GM23338 (cell line): Measurements from ENCODE around the gene DDX18. TPM values are rescaled to one million over a fixed set of nuclear protein-coding genes. Genes with fewer than 3 reads are reported as not detected.

Experiments used
- ATAC-seq: fragments of 200-7000 bp; cut with Tn5 transposase; 3 replicates; pipeline ENCODE4 v1.9.1; 2020
- DNase-seq: peaks from one replicate; pipeline ENCODE4 v3.0.0-alpha.2; 2015; ENCODE audit warnings: low spot score
- H2AFZ ChIP-seq: fragments of 200-600 bp; sonication (generic); 2 replicates; pipeline ENCODE4 v1.8.0; 2016; ENCODE audit warnings: antibody characterized with exemption, mild to moderate bottlenecking, moderate library complexity
- H3F3A ChIP-seq: fragments of 200-600 bp; sonication (generic); replicated peaks from 2 replicates; pipeline ENCODE4 v1.8.0; 2017; ENCODE audit warnings: antibody characterized with exemption, mixed run types, low read depth
- H3K27ac ChIP-seq: fragments of 200-600 bp; sonication (generic); 2 replicates; pipeline ENCODE4 v1.6.1; 2016; ENCODE audit warnings: low read depth
- H3K27me3 ChIP-seq: fragments of 200-600 bp; sonication (generic); 2 replicates; pipeline ENCODE4 v1.8.0; 2016; ENCODE audit warnings: mild to moderate bottlenecking, mixed run types, moderate library complexity; ENCODE audit not compliant: insufficient read depth
- H3K36me3 ChIP-seq: fragments of 200-600 bp; sonication (generic); 2 replicates; pipeline ENCODE4 v1.8.0; 2016; ENCODE audit warnings: mild to moderate bottlenecking; ENCODE audit not compliant: insufficient read depth
- H3K4me1 ChIP-seq: fragments of 200-600 bp; sonication (generic); 2 replicates; pipeline ENCODE4 v1.8.0; 2016; ENCODE audit warnings: mild to moderate bottlenecking, moderate library complexity; ENCODE audit not compliant: insufficient read depth
- H3K4me2 ChIP-seq: fragments of 200-600 bp; sonication (generic); 2 replicates; pipeline ENCODE4 v1.7.1; 2017; ENCODE audit warnings: mixed run types
- H3K4me3 ChIP-seq: fragments of 200-600 bp; sonication (generic); 2 replicates; pipeline ENCODE4 v1.6.1; 2016; ENCODE audit warnings: mixed run types
- H3K79me2 ChIP-seq: fragments of 200-600 bp; sonication (generic); replicated peaks from 2 replicates; pipeline ENCODE4 v1.8.0; 2017; ENCODE audit warnings: mild to moderate bottlenecking; ENCODE audit not compliant: insufficient read depth
- H3K9me2 ChIP-seq: fragments of 200-600 bp; sonication (generic); 2 replicates; pipeline ENCODE4 v1.8.0; 2017; ENCODE audit not compliant: insufficient read depth
- H4K20me1 ChIP-seq: fragments of 200-600 bp; sonication (generic); replicated peaks from 2 replicates; pipeline ENCODE4 v1.8.0; 2017; ENCODE audit warnings: mild to moderate bottlenecking; ENCODE audit not compliant: insufficient read depth
- H3K27ac Mint-ChIP-seq: 2 replicates; pipeline ENCODE4 v1.8.0; 2020; ENCODE audit warnings: inconsistent platforms, mild to moderate bottlenecking, moderate library complexity, mixed read lengths
- H3K27me3 Mint-ChIP-seq: 3 replicates; pipeline ENCODE4 v1.8.0; 2022; ENCODE audit warnings: low read depth, mild to moderate bottlenecking, moderate library complexity, mixed read lengths, inconsistent platforms; ENCODE audit not compliant: insufficient read depth, poor library complexity
- H3K36me3 Mint-ChIP-seq: 3 replicates; pipeline ENCODE4 v1.8.0; 2021; ENCODE audit warnings: low read depth, mild to moderate bottlenecking, inconsistent platforms, moderate library complexity, mixed read lengths
- H3K4me1 Mint-ChIP-seq: 3 replicates; pipeline ENCODE4 v1.8.0; 2020; ENCODE audit warnings: mild to moderate bottlenecking, inconsistent platforms, mixed read lengths
- H3K4me3 Mint-ChIP-seq: 3 replicates; pipeline ENCODE4 v1.8.0; 2021; ENCODE audit warnings: moderate library complexity, mild to moderate bottlenecking, inconsistent platforms, mixed read lengths
- H3K9me3 Mint-ChIP-seq: 3 replicates; pipeline ENCODE4 v1.8.0; 2020; ENCODE audit warnings: moderate library complexity, mild to moderate bottlenecking, inconsistent platforms, mixed read lengths
- CREB1 ChIP-seq: fragments of 250-450 bp; sonication (Bioruptor Pico); IDR thresholded peaks from 2 replicates; pipeline ENCODE4 v1.5.0; 2020; ENCODE audit warnings: low read depth, mild to moderate bottlenecking, moderate library complexity
- CTCF ChIP-seq, 2 experiments: fragments of 200-600 bp in 1 of 2; sonication (generic) in 1 of 2; conservative IDR thresholded peaks; 2 replicates each; pipeline versions ENCODE4 v1.5.1 to v1.6.1; 2016 to 2017; ENCODE audit warnings: antibody characterized with exemption in 2 of 2, low read depth in 2 of 2, mild to moderate bottlenecking in 2 of 2, moderate library complexity in 1 of 2
- EZH2 ChIP-seq: fragments of 200-600 bp; sonication (generic); IDR thresholded peaks from one replicate; pipeline ENCODE4 v1.8.0; 2017; ENCODE audit warnings: antibody characterized with exemption, mild to moderate bottlenecking, low read depth; ENCODE audit not compliant: unreplicated experiment
- EZH2phosphoT487 ChIP-seq: fragments of 200-600 bp; sonication (generic); IDR thresholded peaks from one replicate; pipeline ENCODE4 v1.8.1; 2018; ENCODE audit warnings: antibody characterized with exemption; ENCODE audit not compliant: unreplicated experiment
- JUNB ChIP-seq: IDR thresholded peaks from one replicate; pipeline ENCODE4 v1.6.1; 2016; ENCODE audit warnings: antibody characterized with exemption; ENCODE audit not compliant: unreplicated experiment
- NANOG ChIP-seq: IDR thresholded peaks from 2 replicates; pipeline ENCODE4 v1.6.1; 2016; ENCODE audit warnings: antibody characterized with exemption, borderline replicate concordance
- POLR2AphosphoS5 ChIP-seq: IDR thresholded peaks from 2 replicates; pipeline ENCODE4 v1.6.1; 2016; ENCODE audit warnings: antibody characterized with exemption, low read depth
- REST ChIP-seq: IDR thresholded peaks from one replicate; pipeline ENCODE4 v1.6.1; 2018; ENCODE audit warnings: antibody characterized with exemption; ENCODE audit not compliant: unreplicated experiment
- STAT1 ChIP-seq: IDR thresholded peaks from one replicate; pipeline ENCODE4 v1.6.1; 2016; ENCODE audit warnings: antibody characterized with exemption; ENCODE audit not compliant: unreplicated experiment
- ZNF114 ChIP-seq: fragments of 250-450 bp; sonication (Bioruptor Pico); IDR thresholded peaks from 2 replicates; pipeline ENCODE4 v1.5.0; 2020; ENCODE audit warnings: mild to moderate bottlenecking, moderate library complexity
- ZNF331 ChIP-seq: fragments of 250-450 bp; sonication (Bioruptor Pico); IDR thresholded peaks from 2 replicates; pipeline ENCODE4 v1.5.0; 2020; ENCODE audit warnings: low read depth, mild to moderate bottlenecking, moderate library complexity
- polyA plus RNA-seq: library from polyadenylated mRNA; unstranded; fragments of >200 nt; fragmentation: Nextera tagmentation; extraction: Ambion mirVana; gene quantifications from 2 replicates; pipeline ENCODE4 v1.2.1, GENCODE V29; 2016
- total RNA-seq: library from RNA; depleted of rRNA; stranded (reverse); fragments of >200 nt; shearing (Covaris generic); gene quantifications from 2 replicates; pipeline ENCODE4 v1.2.3, GENCODE V29; 2014
- TF ChIP-seq, protein P1 (sequence below): fragments of 250-450 bp; sonication (Bioruptor Pico); IDR thresholded peaks from 2 replicates; pipeline ENCODE4 v1.5.0; 2020; ENCODE audit warnings: mild to moderate bottlenecking, moderate library complexity
- TF ChIP-seq, protein P2 (sequence below): IDR thresholded peaks from 2 replicates; pipeline ENCODE4 v1.6.1; 2016; ENCODE audit warnings: antibody characterized with exemption

Gene DDX18
- total and polyA plus RNA-seq, 2 experiments from 2014 or later, result 102 to 169 TPM

DNA sequence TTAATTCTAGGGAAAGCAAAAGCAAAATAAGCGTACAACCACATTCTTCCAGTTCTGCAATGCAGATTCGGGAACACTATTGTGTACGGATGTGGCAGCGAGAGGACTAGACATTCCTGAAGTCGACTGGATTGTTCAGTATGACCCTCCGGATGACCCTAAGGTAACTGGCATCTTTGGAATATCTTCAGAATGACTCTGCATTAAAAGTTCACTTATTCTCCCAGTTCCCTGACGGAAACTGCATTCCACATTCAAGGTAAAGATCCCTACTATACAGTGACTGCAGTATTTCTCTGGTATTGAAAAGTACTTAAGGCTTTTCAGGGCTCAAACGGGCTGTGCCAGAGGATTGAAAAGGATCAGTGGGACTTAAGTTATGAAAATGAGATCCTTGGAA, 10.9 kb downstream of the DDX18 start:
- DNase-seq (no peak), ATAC-seq (no peak)
- H4K20me1 ChIP-seq, result peaks cover 19% of the 10 kb centered on the region
- H3F3A ChIP-seq, result no peaks in the 10 kb centered on the region
- no peak overlapping the region for H3K27ac ChIP-seq
- no peaks in the 10 kb centered on the region for H3K4me1 ChIP-seq
- H3K9me3 Mint-ChIP-seq, result no peaks in the 10 kb centered on the region
- no peak overlapping the region for H2AFZ ChIP-seq
- TF ChIP-seq CREB1 (CRISPR knock-in tag) (no peak), ZNF331 (CRISPR knock-in tag) (no peak), STAT1 (no peak), CTCF (conservative IDR thresholded peaks at IDR 0.05; ENCODE audit: low read depth in 2 of 2) (no peak), JUNB (no peak), EZH2 (no peak), POLR2AphosphoS5 (no peak), REST (no peak), ZNF114 (no peak), EZH2phosphoT487 (no peak), NANOG (no peak)
- TF ChIP-seq, protein P1, sequence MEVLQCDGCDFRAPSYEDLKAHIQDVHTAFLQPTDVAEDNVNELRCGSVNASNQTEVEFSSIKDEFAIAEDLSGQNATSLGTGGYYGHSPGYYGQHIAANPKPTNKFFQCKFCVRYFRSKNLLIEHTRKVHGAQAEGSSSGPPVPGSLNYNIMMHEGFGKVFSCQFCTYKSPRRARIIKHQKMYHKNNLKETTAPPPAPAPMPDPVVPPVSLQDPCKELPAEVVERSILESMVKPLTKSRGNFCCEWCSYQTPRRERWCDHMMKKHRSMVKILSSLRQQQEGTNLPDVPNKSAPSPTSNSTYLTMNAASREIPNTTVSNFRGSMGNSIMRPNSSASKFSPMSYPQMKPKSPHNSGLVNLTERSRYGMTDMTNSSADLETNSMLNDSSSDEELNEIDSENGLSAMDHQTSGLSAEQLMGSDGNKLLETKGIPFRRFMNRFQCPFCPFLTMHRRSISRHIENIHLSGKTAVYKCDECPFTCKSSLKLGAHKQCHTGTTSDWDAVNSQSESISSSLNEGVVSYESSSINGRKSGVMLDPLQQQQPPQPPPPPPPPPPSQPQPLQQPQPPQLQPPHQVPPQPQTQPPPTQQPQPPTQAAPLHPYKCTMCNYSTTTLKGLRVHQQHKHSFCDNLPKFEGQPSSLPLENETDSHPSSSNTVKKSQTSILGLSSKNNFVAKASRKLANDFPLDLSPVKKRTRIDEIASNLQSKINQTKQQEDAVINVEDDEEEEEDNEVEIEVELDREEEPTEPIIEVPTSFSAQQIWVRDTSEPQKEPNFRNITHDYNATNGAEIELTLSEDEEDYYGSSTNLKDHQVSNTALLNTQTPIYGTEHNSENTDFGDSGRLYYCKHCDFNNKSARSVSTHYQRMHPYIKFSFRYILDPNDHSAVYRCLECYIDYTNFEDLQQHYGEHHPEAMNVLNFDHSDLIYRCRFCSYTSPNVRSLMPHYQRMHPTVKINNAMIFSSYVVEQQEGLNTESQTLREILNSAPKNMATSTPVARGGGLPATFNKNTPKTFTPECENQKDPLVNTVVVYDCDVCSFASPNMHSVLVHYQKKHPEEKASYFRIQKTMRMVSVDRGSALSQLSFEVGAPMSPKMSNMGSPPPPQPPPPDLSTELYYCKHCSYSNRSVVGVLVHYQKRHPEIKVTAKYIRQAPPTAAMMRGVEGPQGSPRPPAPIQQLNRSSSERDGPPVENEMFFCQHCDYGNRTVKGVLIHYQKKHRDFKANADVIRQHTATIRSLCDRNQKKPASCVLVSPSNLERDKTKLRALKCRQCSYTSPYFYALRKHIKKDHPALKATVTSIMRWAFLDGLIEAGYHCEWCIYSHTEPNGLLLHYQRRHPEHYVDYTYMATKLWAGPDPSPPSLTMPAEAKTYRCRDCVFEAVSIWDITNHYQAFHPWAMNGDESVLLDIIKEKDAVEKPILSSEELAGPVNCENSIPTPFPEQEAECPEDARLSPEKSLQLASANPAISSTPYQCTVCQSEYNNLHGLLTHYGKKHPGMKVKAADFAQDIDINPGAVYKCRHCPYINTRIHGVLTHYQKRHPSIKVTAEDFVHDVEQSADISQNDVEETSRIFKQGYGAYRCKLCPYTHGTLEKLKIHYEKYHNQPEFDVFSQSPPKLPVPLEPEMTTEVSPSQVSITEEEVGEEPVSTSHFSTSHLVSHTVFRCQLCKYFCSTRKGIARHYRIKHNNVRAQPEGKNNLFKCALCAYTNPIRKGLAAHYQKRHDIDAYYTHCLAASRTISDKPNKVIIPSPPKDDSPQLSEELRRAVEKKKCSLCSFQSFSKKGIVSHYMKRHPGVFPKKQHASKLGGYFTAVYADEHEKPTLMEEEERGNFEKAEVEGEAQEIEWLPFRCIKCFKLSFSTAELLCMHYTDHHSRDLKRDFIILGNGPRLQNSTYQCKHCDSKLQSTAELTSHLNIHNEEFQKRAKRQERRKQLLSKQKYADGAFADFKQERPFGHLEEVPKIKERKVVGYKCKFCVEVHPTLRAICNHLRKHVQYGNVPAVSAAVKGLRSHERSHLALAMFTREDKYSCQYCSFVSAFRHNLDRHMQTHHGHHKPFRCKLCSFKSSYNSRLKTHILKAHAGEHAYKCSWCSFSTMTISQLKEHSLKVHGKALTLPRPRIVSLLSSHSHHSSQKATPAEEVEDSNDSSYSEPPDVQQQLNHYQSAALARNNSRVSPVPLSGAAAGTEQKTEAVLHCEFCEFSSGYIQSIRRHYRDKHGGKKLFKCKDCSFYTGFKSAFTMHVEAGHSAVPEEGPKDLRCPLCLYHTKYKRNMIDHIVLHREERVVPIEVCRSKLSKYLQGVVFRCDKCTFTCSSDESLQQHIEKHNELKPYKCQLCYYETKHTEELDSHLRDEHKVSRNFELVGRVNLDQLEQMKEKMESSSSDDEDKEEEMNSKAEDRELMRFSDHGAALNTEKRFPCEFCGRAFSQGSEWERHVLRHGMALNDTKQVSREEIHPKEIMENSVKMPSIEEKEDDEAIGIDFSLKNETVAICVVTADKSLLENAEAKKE (CRISPR knock-in tag), result no peak
- TF ChIP-seq, protein P2, sequence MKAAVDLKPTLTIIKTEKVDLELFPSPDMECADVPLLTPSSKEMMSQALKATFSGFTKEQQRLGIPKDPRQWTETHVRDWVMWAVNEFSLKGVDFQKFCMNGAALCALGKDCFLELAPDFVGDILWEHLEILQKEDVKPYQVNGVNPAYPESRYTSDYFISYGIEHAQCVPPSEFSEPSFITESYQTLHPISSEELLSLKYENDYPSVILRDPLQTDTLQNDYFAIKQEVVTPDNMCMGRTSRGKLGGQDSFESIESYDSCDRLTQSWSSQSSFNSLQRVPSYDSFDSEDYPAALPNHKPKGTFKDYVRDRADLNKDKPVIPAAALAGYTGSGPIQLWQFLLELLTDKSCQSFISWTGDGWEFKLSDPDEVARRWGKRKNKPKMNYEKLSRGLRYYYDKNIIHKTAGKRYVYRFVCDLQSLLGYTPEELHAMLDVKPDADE, result no peak
- H3K27ac Mint-ChIP-seq, result no peak overlapping the region
- H3K4me2 ChIP-seq, result no peak overlapping the region
- no peaks in the 10 kb centered on the region for H3K79me2 ChIP-seq
- no peak overlapping the region for H3K4me3 ChIP-seq
- H3K36me3 Mint-ChIP-seq, result peaks cover 100% of the 10 kb centered on the region
- peaks cover 85% of the 10 kb centered on the region for H3K36me3 ChIP-seq
- H3K9me2 ChIP-seq, result no peaks in the 10 kb centered on the region
- H3K4me3 Mint-ChIP-seq, result no peak overlapping the region
- no peaks in the 10 kb centered on the region for H3K27me3 Mint-ChIP-seq
- H3K4me1 Mint-ChIP-seq, result no peaks in the 10 kb centered on the region
- H3K27me3 ChIP-seq, result no peaks in the 10 kb centered on the region
